WTC11 (cell line): ENCODE data around the gene COA1.
"Not testable (repeated sequence)": the region's sequence is repeated elsewhere in the genome, so short reads cannot be mapped to it uniquely, and the experiment has no call there.

Experiments used
- JUN ChIP-seq: sonication (generic); formaldehyde crosslinking; IDR thresholded peaks from 2 replicates; pipeline ENCODE4 v1.8.0; 2023; ENCODE audit warnings: mild to moderate bottlenecking, missing genetic modification reagents
- NFYB ChIP-seq: sonication (generic); formaldehyde crosslinking; conservative IDR thresholded peaks from 2 replicates; pipeline ENCODE4 v1.8.0; 2022; ENCODE audit warnings: low read depth, missing genetic modification reagents
- TCF7 ChIP-seq: sonication (generic); formaldehyde crosslinking; IDR thresholded peaks from 2 replicates; pipeline ENCODE4 v1.8.0; 2022; ENCODE audit warnings: mild to moderate bottlenecking, low read depth, missing genetic modification reagents, moderate library complexity
- TF ChIP-seq, protein P1 (sequence below): fragments of 200-600 bp; IDR thresholded peaks from 2 replicates; pipeline ENCODE4 v1.8.0; 2022; ENCODE audit warnings: antibody characterized with exemption
- TF ChIP-seq, protein P2 (sequence below): sonication (generic); formaldehyde crosslinking; IDR thresholded peaks from 2 replicates; pipeline ENCODE4 v1.8.1; 2022; ENCODE audit warnings: low read depth, mild to moderate bottlenecking, moderate library complexity, missing genetic modification reagents, borderline replicate concordance
- TF ChIP-seq, protein P3 (sequence below): sonication (generic); formaldehyde crosslinking; IDR thresholded peaks from 2 replicates; pipeline ENCODE4 v1.8.1; 2023; ENCODE audit warnings: mild to moderate bottlenecking, missing genetic modification reagents, borderline replicate concordance

DNA sequence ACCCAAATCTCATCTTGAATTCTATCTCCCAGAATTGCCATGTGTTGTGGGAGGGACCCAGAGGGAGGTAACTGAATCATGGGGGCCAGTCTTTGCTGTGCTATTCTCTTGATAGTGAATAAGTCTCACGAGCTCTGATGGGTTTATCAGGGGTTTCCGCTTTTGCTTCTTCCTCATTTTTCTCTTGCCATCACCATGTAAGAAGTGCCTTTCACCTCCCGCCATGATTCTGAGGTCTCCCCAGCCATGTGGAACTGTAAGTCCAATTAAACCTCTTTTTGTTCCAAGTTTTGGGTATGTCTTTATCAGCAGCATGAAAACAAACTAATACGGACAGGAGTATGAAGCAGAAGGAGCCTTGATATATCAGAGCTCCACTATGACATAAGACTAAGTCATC lies 41.5 kb downstream of the COA1 start:
- TF ChIP-seq JUN (CRISPR knock-in tag); TCF7; NFYB (CRISPR knock-in tag): not testable (repeated sequence)
- TF ChIP-seq, protein P1, sequence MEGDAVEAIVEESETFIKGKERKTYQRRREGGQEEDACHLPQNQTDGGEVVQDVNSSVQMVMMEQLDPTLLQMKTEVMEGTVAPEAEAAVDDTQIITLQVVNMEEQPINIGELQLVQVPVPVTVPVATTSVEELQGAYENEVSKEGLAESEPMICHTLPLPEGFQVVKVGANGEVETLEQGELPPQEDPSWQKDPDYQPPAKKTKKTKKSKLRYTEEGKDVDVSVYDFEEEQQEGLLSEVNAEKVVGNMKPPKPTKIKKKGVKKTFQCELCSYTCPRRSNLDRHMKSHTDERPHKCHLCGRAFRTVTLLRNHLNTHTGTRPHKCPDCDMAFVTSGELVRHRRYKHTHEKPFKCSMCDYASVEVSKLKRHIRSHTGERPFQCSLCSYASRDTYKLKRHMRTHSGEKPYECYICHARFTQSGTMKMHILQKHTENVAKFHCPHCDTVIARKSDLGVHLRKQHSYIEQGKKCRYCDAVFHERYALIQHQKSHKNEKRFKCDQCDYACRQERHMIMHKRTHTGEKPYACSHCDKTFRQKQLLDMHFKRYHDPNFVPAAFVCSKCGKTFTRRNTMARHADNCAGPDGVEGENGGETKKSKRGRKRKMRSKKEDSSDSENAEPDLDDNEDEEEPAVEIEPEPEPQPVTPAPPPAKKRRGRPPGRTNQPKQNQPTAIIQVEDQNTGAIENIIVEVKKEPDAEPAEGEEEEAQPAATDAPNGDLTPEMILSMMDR: not testable (repeated sequence)
- TF ChIP-seq, protein P2, sequence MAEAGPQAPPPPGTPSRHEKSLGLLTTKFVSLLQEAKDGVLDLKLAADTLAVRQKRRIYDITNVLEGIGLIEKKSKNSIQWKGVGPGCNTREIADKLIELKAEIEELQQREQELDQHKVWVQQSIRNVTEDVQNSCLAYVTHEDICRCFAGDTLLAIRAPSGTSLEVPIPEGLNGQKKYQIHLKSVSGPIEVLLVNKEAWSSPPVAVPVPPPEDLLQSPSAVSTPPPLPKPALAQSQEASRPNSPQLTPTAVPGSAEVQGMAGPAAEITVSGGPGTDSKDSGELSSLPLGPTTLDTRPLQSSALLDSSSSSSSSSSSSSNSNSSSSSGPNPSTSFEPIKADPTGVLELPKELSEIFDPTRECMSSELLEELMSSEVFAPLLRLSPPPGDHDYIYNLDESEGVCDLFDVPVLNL: not testable (repeated sequence)
- TF ChIP-seq, protein P3, sequence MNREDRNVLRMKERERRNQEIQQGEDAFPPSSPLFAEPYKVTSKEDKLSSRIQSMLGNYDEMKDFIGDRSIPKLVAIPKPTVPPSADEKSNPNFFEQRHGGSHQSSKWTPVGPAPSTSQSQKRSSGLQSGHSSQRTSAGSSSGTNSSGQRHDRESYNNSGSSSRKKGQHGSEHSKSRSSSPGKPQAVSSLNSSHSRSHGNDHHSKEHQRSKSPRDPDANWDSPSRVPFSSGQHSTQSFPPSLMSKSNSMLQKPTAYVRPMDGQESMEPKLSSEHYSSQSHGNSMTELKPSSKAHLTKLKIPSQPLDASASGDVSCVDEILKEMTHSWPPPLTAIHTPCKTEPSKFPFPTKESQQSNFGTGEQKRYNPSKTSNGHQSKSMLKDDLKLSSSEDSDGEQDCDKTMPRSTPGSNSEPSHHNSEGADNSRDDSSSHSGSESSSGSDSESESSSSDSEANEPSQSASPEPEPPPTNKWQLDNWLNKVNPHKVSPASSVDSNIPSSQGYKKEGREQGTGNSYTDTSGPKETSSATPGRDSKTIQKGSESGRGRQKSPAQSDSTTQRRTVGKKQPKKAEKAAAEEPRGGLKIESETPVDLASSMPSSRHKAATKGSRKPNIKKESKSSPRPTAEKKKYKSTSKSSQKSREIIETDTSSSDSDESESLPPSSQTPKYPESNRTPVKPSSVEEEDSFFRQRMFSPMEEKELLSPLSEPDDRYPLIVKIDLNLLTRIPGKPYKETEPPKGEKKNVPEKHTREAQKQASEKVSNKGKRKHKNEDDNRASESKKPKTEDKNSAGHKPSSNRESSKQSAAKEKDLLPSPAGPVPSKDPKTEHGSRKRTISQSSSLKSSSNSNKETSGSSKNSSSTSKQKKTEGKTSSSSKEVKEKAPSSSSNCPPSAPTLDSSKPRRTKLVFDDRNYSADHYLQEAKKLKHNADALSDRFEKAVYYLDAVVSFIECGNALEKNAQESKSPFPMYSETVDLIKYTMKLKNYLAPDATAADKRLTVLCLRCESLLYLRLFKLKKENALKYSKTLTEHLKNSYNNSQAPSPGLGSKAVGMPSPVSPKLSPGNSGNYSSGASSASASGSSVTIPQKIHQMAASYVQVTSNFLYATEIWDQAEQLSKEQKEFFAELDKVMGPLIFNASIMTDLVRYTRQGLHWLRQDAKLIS: not testable (repeated sequence)
